Measurements from ENCODE around the gene TUBA1C.

TUBA1C gene

GRCh38 chr12:49294086-49294803 is 29.4 kb downstream of the TUBA1C start:
- Histone ChIP-seq H3K27me3 (replicated peaks) (peaks cover 32% of the 10 kb centered on the region), H3K36me3 (replicated peaks) (no peaks in the 10 kb centered on the region), H3K4me3 (ENCODE audit: low read depth, low read length) (no peak overlapping the region), H3K27ac (no peak overlapping the region)
- DNase-seq = no peak
- in situ Hi-C loops (cut with HindIII; ENCODE audit: low pct_ligation_motif_present, low sequenced_read_pairs) = no loop called here
- TF ChIP-seq CTCF (IDR thresholded peaks at IDR 0.05; ENCODE audit: low read depth, low read length, missing control alignments) = no peak

GRCh38 chr12:49294804-49295081 is 29.9 kb downstream of the TUBA1C start:
- no peak for DNase-seq
- peaks cover 32% of the 10 kb centered on the region for H3K27me3 ChIP-seq (replicated peaks)
- no peak for TF ChIP-seq CTCF (IDR thresholded peaks at IDR 0.05; ENCODE audit: low read depth, low read length, missing control alignments)
- H3K36me3 ChIP-seq (replicated peaks) = no peaks in the 10 kb centered on the region
- no peak overlapping the region for H3K4me3 ChIP-seq (ENCODE audit: low read depth, low read length)
- no peak overlapping the region for H3K27ac ChIP-seq
- in situ Hi-C loops (cut with HindIII; ENCODE audit: low pct_ligation_motif_present, low sequenced_read_pairs) = no loop called here

GRCh38 chr12:49295082-49295936 is 30.4 kb downstream of the TUBA1C start, which contains the start of gene PRPH:
Gene PRPH, plus strand, starts transcription at chr12:49295147. Its CDS starts 54 bp downstream, at chr12:49295201.
- TF ChIP-seq CTCF (IDR thresholded peaks at IDR 0.05; ENCODE audit: low read depth, low read length, missing control alignments) = no peak
- no peak for DNase-seq
- in situ Hi-C loops (cut with HindIII; ENCODE audit: low pct_ligation_motif_present, low sequenced_read_pairs) = no loop called here
- H3K27ac ChIP-seq = no peak within 1 kb of the TSS
- H3K27me3 ChIP-seq (replicated peaks) = peaks cover 32% of the 10 kb centered on the region
- H3K4me3 ChIP-seq (ENCODE audit: low read depth, low read length) = no peak within 1 kb of the TSS
- no peaks in the 10 kb centered on the region for H3K36me3 ChIP-seq (replicated peaks)

GRCh38 chr12:49296034-49296835 is 31.4 kb downstream of the TUBA1C start:
- no peak for DNase-seq
- Histone ChIP-seq H3K4me3 (ENCODE audit: low read depth, low read length) (no peak overlapping the region), H3K27me3 (replicated peaks) (peaks cover 32% of the 10 kb centered on the region), H3K27ac (no peak overlapping the region), H3K36me3 (replicated peaks) (no peaks in the 10 kb centered on the region)
- in situ Hi-C loops (cut with HindIII; ENCODE audit: low pct_ligation_motif_present, low sequenced_read_pairs) = no loop called here
- TF ChIP-seq CTCF (IDR thresholded peaks at IDR 0.05; ENCODE audit: low read depth, low read length, missing control alignments) = peak; percentile 81

GRCh38 chr12:49296836-49297694 is 32.2 kb downstream of the TUBA1C start:
- Histone ChIP-seq H3K27me3 (replicated peaks) (peaks cover 32% of the 10 kb centered on the region), H3K4me3 (ENCODE audit: low read depth, low read length) (no peak overlapping the region)
- no peak for DNase-seq

More at GRCh38 chr12:49296836-49297694, 32.2 kb downstream of the TUBA1C start:
- Histone ChIP-seq H3K27ac (no peak overlapping the region), H3K36me3 (replicated peaks) (no peaks in the 10 kb centered on the region)
- peak; percentile 13 for TF ChIP-seq CTCF (IDR thresholded peaks at IDR 0.05; ENCODE audit: low read depth, low read length, missing control alignments)
- in situ Hi-C loops (cut with HindIII; ENCODE audit: low pct_ligation_motif_present, low sequenced_read_pairs) = no loop called here
